ENCODE data around the gene CDH12.

DNA sequence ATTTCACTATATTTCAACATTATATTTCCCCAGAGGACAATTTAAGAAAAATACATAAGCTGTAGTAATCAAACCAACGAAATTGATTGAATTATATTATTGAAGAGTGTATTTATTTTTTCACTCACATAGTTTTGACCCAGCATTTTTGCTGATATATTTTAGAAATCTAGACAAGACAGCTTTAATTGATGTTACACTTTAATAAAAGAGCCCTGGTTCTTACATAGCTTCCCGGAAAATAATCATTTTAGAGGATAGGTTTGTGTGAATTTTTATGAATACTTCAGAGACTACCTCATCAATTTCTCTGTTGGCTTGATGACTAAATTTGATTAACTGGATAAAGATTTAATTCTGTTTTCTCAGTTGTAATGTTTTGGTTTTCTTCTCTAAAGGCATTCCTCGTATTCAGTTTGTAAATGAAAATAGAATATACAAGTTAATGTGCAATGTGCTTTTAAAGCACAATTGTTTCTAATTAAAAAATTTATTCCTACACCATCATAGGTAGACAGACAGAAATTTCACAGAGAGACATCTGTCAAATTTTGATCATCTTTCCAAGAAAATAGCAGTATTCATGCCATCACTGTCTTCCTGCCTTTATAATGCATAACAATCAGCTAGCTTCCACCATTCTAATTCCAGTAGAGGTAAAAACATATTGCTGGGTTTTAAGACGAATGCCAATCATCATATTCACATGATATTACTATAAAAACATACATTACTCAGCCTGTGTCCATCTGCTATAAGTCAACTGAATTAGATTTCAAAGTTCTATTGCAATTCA, 441.4 kb downstream of the CDH12 start:
- TF ChIP-seq POLR2A (IDR thresholded peaks at IDR 0.05), result no peak
- TF ChIP-seq, protein P1, sequence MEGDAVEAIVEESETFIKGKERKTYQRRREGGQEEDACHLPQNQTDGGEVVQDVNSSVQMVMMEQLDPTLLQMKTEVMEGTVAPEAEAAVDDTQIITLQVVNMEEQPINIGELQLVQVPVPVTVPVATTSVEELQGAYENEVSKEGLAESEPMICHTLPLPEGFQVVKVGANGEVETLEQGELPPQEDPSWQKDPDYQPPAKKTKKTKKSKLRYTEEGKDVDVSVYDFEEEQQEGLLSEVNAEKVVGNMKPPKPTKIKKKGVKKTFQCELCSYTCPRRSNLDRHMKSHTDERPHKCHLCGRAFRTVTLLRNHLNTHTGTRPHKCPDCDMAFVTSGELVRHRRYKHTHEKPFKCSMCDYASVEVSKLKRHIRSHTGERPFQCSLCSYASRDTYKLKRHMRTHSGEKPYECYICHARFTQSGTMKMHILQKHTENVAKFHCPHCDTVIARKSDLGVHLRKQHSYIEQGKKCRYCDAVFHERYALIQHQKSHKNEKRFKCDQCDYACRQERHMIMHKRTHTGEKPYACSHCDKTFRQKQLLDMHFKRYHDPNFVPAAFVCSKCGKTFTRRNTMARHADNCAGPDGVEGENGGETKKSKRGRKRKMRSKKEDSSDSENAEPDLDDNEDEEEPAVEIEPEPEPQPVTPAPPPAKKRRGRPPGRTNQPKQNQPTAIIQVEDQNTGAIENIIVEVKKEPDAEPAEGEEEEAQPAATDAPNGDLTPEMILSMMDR (IDR thresholded peaks at IDR 0.05 in 4 of 5, conservative IDR thresholded peaks at IDR 0.05 in 1 of 5), result no peak

Data from gastrocnemius medialis (tissue), 4 donors.